Lower leg skin (tissue), 4 donors: Measurements from ENCODE around the gene PDLIM4. TPM values are rescaled to one million over a fixed set of nuclear protein-coding genes. Genes with fewer than 3 reads are reported as not detected.

Source experiments
- DNase-seq, 2 donors: peaks; one replicate each; pipeline ENCODE4 v3.0.0-alpha.2; 2019; ENCODE audit warnings: low spot score in 2 of 2
- H3K4me3 ChIP-seq: fragments of 200-600 bp; sonication (generic); 2 replicates; pipeline ENCODE4 v1.5.1; 2017; ENCODE audit warnings: mild to moderate bottlenecking, low read depth; ENCODE audit not compliant: poor library complexity, severe bottlenecking
- CTCF ChIP-seq, 3 donors: fragments of 450-650 bp; IDR thresholded peaks; one replicate each; pipeline ENCODE4 v1.5.1; 2016; ENCODE audit warnings: antibody characterized with exemption in 3 of 3, mild to moderate bottlenecking in 3 of 3, moderate library complexity in 2 of 3
- POLR2A ChIP-seq, 2 donors: fragments of 450-650 bp; IDR thresholded peaks; one replicate each; pipeline ENCODE4 v1.6.1; 2016 to 2017; ENCODE audit warnings: antibody characterized with exemption in 2 of 2, mild to moderate bottlenecking in 1 of 2, moderate library complexity in 1 of 2
- WGBS, 2 donors: methylation state at CpG; one replicate each; pipeline ENCODE4 v1.1.5; 2018; 5-methylcytosine and 5-hydroxymethylcytosine counted together
- intact Hi-C: fragments of 100-400 bp; cut with DNase I; formaldehyde crosslinking; loops from one replicate; pipeline ENCODE4 v1.15.0; 2023; ENCODE audit warnings: low total_unique reads
- total RNA-seq, 4 donors: library from RNA; depleted of rRNA; stranded (reverse); fragments of >200 nt; gene quantifications; one replicate each; pipeline ENCODE4 v1.1.0, GENCODE V29; 2016

PDLIM4 gene
- total RNA-seq, 4 donors from 2014 or later: 52.5 to 191 (median 85.9) TPM

GRCh38 chr5:132297211-132297940 is 39.9 kb downstream of the PDLIM4 start:
- TF ChIP-seq CTCF (IDR thresholded peaks at IDR 0.05) (no peak), POLR2A (IDR thresholded peaks at IDR 0.05) (no peak)
- WGBS, 2 donors: 94 to 96% methylated on average over 4 of the region's 4 CpGs
- DNase-seq: peak in 1 of 2 donors; percentile 61
- no peak overlapping the region for H3K4me3 ChIP-seq
- intact Hi-C loops: no loop called here

- 75 to 76% methylated on average over 6 of the region's 6 CpGs for WGBS, 2 donors
- TF ChIP-seq POLR2A (IDR thresholded peaks at IDR 0.05): no peak
- TF ChIP-seq CTCF (IDR thresholded peaks at IDR 0.05): no peak
Observed at GRCh38 chr5:132298298-132299212, 41.1 kb downstream of the PDLIM4 start.

GRCh38 chr5:132299917-132300316 is 42.4 kb downstream of the PDLIM4 start:
- TF ChIP-seq CTCF (IDR thresholded peaks at IDR 0.05) (no peak), POLR2A (IDR thresholded peaks at IDR 0.05) (no peak)
- no peak overlapping the region for H3K4me3 ChIP-seq
- WGBS, 2 donors: 44 to 57% methylated on average over 2 of the region's 2 CpGs
- DNase-seq: no peak
- intact Hi-C loops: no loop called here

More at GRCh38 chr5:132298298-132299212, 41.1 kb downstream of the PDLIM4 start:
- intact Hi-C loops: no loop called here
- DNase-seq: peak in 1 of 2 donors; percentile 57
- H3K4me3 ChIP-seq: no peak overlapping the region

GRCh38 chr5:132300577-132301343 is 43.3 kb downstream of the PDLIM4 start:
- TF ChIP-seq POLR2A (IDR thresholded peaks at IDR 0.05): no peak
- no peak for TF ChIP-seq CTCF (IDR thresholded peaks at IDR 0.05)

More at GRCh38 chr5:132300577-132301343, 43.3 kb downstream of the PDLIM4 start:
- intact Hi-C loops: no loop called here
- 65 to 66% methylated on average over 5 to 6 of the region's 6 CpGs for WGBS, 2 donors
- H3K4me3 ChIP-seq: no peak overlapping the region
- peak in 1 of 2 donors; percentile 82 for DNase-seq
